ENCODE measurements around the gene ADAMTS7.
"Not testable (repeated sequence)": the region's sequence is repeated elsewhere in the genome, so short reads cannot be mapped to it uniquely, and the experiment has no call there.

ADAMTS7 gene

GRCh38 chr15:78753751-78754535 lies 57.3 kb downstream of the ADAMTS7 start:
- DNase-seq (ENCODE audit: low spot score), result not testable (repeated sequence)
- FAIRE-seq, result peak; percentile 68

GRCh38 chr15:78753359-78753659 lies 58.0 kb downstream of the ADAMTS7 start:
- not testable (repeated sequence) for FAIRE-seq

GRCh38 chr15:78752492-78753358 lies 58.5 kb downstream of the ADAMTS7 start:
- FAIRE-seq, result peak; percentile 59
- DNase-seq (ENCODE audit: low spot score), result no peak

More at GRCh38 chr15:78753359-78753659, 58.0 kb downstream of the ADAMTS7 start:
- DNase-seq (ENCODE audit: low spot score), result not testable (repeated sequence)

- FAIRE-seq, result no peak
- no peak for DNase-seq (ENCODE audit: low spot score)
Observed at GRCh38 chr15:78751602-78751979, 59.7 kb downstream of the ADAMTS7 start.

- FAIRE-seq (peak; percentile 93), DNase-seq (ENCODE audit: low spot score) (peak; percentile 91)
Observed at GRCh38 chr15:78750974-78751601, 60.2 kb downstream of the ADAMTS7 start.

- no peak for FAIRE-seq
- no peak for DNase-seq (ENCODE audit: low spot score)
Observed at GRCh38 chr15:78750566-78750965, 60.7 kb downstream of the ADAMTS7 start.

- DNase-seq (ENCODE audit: low spot score) (no peak), FAIRE-seq (no peak)
Observed at GRCh38 chr15:78749831-78750230, 61.4 kb downstream of the ADAMTS7 start.

GRCh38 chr15:78747877-78748276 lies 63.4 kb downstream of the ADAMTS7 start:
- not testable (repeated sequence) for DNase-seq (ENCODE audit: low spot score); FAIRE-seq

- FAIRE-seq; DNase-seq (ENCODE audit: low spot score): not testable (repeated sequence)
Observed at GRCh38 chr15:78741674-78742073, 69.6 kb downstream of the ADAMTS7 start.

GRCh38 chr15:78740904-78741274 lies 70.4 kb downstream of the ADAMTS7 start:
- DNase-seq (ENCODE audit: low spot score) (no peak), FAIRE-seq (no peak)

GRCh38 chr15:78739996-78740903 lies 71.0 kb downstream of the ADAMTS7 start:
- FAIRE-seq (peak; percentile 52), DNase-seq (ENCODE audit: low spot score) (peak; percentile 50)

GRCh38 chr15:78739206-78739605 lies 72.1 kb downstream of the ADAMTS7 start:
- FAIRE-seq (no peak), DNase-seq (ENCODE audit: low spot score) (no peak)

GRCh38 chr15:78737931-78738558 lies 73.2 kb downstream of the ADAMTS7 start:
- DNase-seq (ENCODE audit: low spot score); FAIRE-seq: not testable (repeated sequence)

GRCh38 chr15:78737187-78737820 lies 74.0 kb downstream of the ADAMTS7 start:
- DNase-seq (ENCODE audit: low spot score), result no peak
- no peak for FAIRE-seq

GRCh38 chr15:78736286-78736685 lies 75.0 kb downstream of the ADAMTS7 start:
- FAIRE-seq; DNase-seq (ENCODE audit: low spot score): not testable (repeated sequence)

GRCh38 chr15:78734451-78735064 lies 76.7 kb downstream of the ADAMTS7 start:
- FAIRE-seq (no peak), DNase-seq (ENCODE audit: low spot score) (no peak)

GRCh38 chr15:78732634-78733033 lies 78.6 kb downstream of the ADAMTS7 start:
- no peak for FAIRE-seq
- no peak for DNase-seq (ENCODE audit: low spot score)

GRCh38 chr15:78730955-78731354 lies 80.3 kb downstream of the ADAMTS7 start:
- FAIRE-seq (no peak), DNase-seq (ENCODE audit: low spot score) (no peak)

GRCh38 chr15:78728427-78728826 lies 82.8 kb downstream of the ADAMTS7 start:
- not testable (repeated sequence) for DNase-seq (ENCODE audit: low spot score); FAIRE-seq
